Endodermal cell (in vitro differentiated cells): ENCODE data around the gene RXFP4. TPM values are rescaled to one million over a fixed set of nuclear protein-coding genes. Genes with fewer than 3 reads are reported as not detected.

Experiments used
- DNase-seq: peaks from one replicate; pipeline ENCODE4 v3.0.0-alpha.2; 2017
- H3K27ac ChIP-seq: 2 replicates; pipeline ENCODE4 v1.5.1; 2013; ENCODE audit warnings: mild to moderate bottlenecking, low read depth, low read length, moderate library complexity
- H3K27me3 ChIP-seq: 2 replicates; pipeline ENCODE4 v1.6.1; 2013; ENCODE audit warnings: mild to moderate bottlenecking, low read length, moderate library complexity; ENCODE audit not compliant: insufficient read depth, control insufficient read depth, poor library complexity, severe bottlenecking
- H3K36me3 ChIP-seq: 2 replicates; pipeline ENCODE4 v1.7.0; 2013; ENCODE audit warnings: mild to moderate bottlenecking, low read length, moderate library complexity; ENCODE audit not compliant: control insufficient read depth, insufficient read depth
- H3K4me1 ChIP-seq: one replicate; pipeline ENCODE4 v1.7.0; 2013; ENCODE audit warnings: low read length; ENCODE audit not compliant: control insufficient read depth, insufficient read depth
- H3K4me3 ChIP-seq: 2 replicates; pipeline ENCODE4 v1.5.1; 2013; ENCODE audit warnings: mild to moderate bottlenecking, low read length, moderate library complexity
- H3K9ac ChIP-seq: 2 replicates; pipeline ENCODE4 v1.6.1; 2013; ENCODE audit warnings: mild to moderate bottlenecking, low read length, moderate library complexity; ENCODE audit not compliant: poor library complexity, severe bottlenecking; ENCODE audit errors: extremely low read depth
- H3K9me3 ChIP-seq: 2 replicates; pipeline ENCODE4 v1.6.1; 2013; ENCODE audit warnings: mild to moderate bottlenecking, low read length, moderate library complexity; ENCODE audit not compliant: control insufficient read depth
- H3K27ac Mint-ChIP-seq: 2 replicates; pipeline ENCODE4 v1.8.0; 2020; ENCODE audit warnings: mixed read lengths
- H3K27me3 Mint-ChIP-seq: 2 replicates; pipeline ENCODE4 v1.8.0; 2021; ENCODE audit warnings: mild to moderate bottlenecking, mixed read lengths; ENCODE audit not compliant: insufficient read depth
- H3K36me3 Mint-ChIP-seq: 2 replicates; pipeline ENCODE4 v1.8.0; 2020; ENCODE audit warnings: low read depth, mixed read lengths
- H3K4me1 Mint-ChIP-seq: 2 replicates; pipeline ENCODE4 v1.8.0; 2020; ENCODE audit warnings: mixed read lengths
- H3K4me3 Mint-ChIP-seq: 2 replicates; pipeline ENCODE4 v1.8.0; 2020; ENCODE audit warnings: mild to moderate bottlenecking, moderate library complexity, mixed read lengths
- H3K9me3 Mint-ChIP-seq: 2 replicates; pipeline ENCODE4 v1.8.0; 2020; ENCODE audit warnings: mild to moderate bottlenecking, mixed read lengths
- WGBS, 2 experiments: methylation state at CpG; one replicate each; pipeline versions ENCODE4 v1.1.5 to v1.1.7; 2013; ENCODE audit warnings: missing lambda C conversion rate in 2 of 2, mixed read lengths in 1 of 2; ENCODE audit not compliant: insufficient coverage in 1 of 2, insufficient read length in 1 of 2; 5-methylcytosine and 5-hydroxymethylcytosine counted together
- total RNA-seq, 2 donors: library from RNA; stranded (reverse); fragmentation: NEBNext Ultra II Directional in 1 of 2; extraction: Animal tissue kit (Norgen Biotek cat#: 25700) in 1 of 2; gene quantifications; 2 replicates in 1 of 2; 3 replicates in 1 of 2; pipeline ENCODE4 v1.2.1, GENCODE V29; 2021
- TF ChIP-seq, protein P1 (sequence below): fragments of 200-600 bp; sonication (generic); conservative IDR thresholded peaks from 2 replicates; pipeline ENCODE4 v1.5.0; 2021; ENCODE audit warnings: antibody characterized with exemption, mild to moderate bottlenecking

The RXFP4 gene
- total RNA-seq, 2 donors from 2014 or later = not detected

DNA sequence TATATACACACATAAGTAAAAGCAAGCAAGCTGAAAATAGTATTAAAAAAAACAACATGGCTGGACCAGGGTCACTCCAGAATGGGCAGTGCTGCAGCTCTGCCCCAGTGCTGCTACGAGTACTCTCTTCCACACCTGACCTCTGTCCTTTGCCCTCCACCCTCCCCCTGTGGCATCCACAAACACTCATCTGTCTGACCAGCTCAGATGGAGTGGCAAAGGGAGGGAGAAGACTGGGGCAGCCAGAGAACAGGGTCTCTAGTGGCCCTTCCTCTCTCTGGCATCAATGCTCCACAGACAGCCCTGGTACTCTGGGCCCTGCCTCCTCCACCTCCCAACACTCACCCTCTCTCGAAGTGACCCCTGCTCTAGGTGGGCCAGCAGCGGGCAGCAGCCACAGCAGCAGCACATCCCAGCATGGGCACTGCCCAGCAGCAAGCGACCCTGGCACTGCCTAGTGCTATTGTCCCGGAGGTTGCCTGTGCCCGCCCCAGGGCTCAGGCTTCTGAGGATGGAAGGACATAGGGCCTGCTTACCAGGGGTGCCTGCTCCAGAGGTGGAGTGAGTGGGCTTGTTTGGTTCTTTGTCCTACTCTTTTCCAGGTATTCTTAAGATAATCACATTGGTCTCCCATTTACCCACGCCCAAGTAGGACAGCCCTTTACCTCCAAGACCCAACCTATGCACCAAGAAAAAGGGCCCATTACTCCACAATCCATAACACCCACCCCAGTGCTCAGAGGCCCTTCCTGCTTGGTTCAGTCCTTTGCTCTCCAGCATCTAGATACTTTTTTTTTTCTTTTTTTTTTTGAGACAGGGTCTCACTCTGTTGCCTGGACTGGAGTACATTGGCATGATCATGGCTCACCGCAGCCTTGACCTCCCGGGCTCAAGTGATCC, 30.7 kb downstream of the RXFP4 start:
- no peaks in the 10 kb centered on the region for H3K27me3 ChIP-seq
- peaks cover 43% of the 10 kb centered on the region for H3K36me3 Mint-ChIP-seq
- peaks cover 52% of the 10 kb centered on the region for H3K4me1 ChIP-seq
- WGBS, 2 experiments = 92 to 95% methylated on average over 7 to 9 of the region's 9 CpGs
- no peak overlapping the region for H3K4me3 Mint-ChIP-seq
- H3K9me3 Mint-ChIP-seq = no peaks in the 10 kb centered on the region
- DNase-seq = no peak
- no peak overlapping the region for H3K27ac ChIP-seq
- peaks cover 55% of the 10 kb centered on the region for H3K36me3 ChIP-seq
- peaks cover 80% of the 10 kb centered on the region for H3K4me1 Mint-ChIP-seq
- TF ChIP-seq, protein P1, sequence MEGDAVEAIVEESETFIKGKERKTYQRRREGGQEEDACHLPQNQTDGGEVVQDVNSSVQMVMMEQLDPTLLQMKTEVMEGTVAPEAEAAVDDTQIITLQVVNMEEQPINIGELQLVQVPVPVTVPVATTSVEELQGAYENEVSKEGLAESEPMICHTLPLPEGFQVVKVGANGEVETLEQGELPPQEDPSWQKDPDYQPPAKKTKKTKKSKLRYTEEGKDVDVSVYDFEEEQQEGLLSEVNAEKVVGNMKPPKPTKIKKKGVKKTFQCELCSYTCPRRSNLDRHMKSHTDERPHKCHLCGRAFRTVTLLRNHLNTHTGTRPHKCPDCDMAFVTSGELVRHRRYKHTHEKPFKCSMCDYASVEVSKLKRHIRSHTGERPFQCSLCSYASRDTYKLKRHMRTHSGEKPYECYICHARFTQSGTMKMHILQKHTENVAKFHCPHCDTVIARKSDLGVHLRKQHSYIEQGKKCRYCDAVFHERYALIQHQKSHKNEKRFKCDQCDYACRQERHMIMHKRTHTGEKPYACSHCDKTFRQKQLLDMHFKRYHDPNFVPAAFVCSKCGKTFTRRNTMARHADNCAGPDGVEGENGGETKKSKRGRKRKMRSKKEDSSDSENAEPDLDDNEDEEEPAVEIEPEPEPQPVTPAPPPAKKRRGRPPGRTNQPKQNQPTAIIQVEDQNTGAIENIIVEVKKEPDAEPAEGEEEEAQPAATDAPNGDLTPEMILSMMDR = no peak
- H3K27me3 Mint-ChIP-seq = no peaks in the 10 kb centered on the region
- peak overlapping the region; percentile 56 for H3K27ac Mint-ChIP-seq
- no peaks in the 10 kb centered on the region for H3K9me3 ChIP-seq
- no peak overlapping the region for H3K4me3 ChIP-seq
- H3K9ac ChIP-seq = no peak overlapping the region

DNA sequence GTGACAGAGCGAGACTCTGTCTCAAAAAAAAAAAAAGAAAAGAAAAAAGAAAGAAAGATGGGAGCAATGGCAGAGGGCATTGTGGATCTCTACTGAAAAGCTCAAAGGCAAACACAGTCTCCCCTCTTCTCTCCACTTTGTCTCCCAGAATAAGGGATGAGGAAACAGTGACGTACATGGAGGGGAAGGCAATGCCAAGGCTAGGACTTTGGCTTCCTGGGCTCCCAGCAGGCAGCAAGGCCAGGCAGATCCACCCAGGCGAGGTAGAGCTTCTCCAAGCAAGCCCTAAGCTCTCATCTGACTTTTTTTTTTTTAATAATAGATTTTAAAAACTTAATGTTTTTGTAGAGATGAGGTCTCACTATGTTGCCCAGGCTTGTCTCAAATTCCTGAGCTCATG, 32.3 kb downstream of the RXFP4 start:
- H3K4me1 ChIP-seq = peaks cover 38% of the 10 kb centered on the region
- H3K9me3 ChIP-seq = no peaks in the 10 kb centered on the region
- H3K27ac ChIP-seq = no peak overlapping the region
- TF ChIP-seq, protein P1 = no peak
- H3K4me1 Mint-ChIP-seq = peaks cover 68% of the 10 kb centered on the region
- H3K9me3 Mint-ChIP-seq = no peaks in the 10 kb centered on the region
- H3K9ac ChIP-seq = no peak overlapping the region
- no peaks in the 10 kb centered on the region for H3K27me3 ChIP-seq
- H3K36me3 Mint-ChIP-seq = peaks cover 35% of the 10 kb centered on the region
- DNase-seq = no peak
- H3K4me3 ChIP-seq = no peak overlapping the region
- peak overlapping the region; percentile 96 for H3K4me3 Mint-ChIP-seq
- WGBS, 2 experiments = 94 to 100% methylated on average over 2 to 3 of the region's 3 CpGs
- H3K27me3 Mint-ChIP-seq = no peaks in the 10 kb centered on the region
- H3K27ac Mint-ChIP-seq = no peak overlapping the region
- peaks cover 39% of the 10 kb centered on the region for H3K36me3 ChIP-seq

DNA sequence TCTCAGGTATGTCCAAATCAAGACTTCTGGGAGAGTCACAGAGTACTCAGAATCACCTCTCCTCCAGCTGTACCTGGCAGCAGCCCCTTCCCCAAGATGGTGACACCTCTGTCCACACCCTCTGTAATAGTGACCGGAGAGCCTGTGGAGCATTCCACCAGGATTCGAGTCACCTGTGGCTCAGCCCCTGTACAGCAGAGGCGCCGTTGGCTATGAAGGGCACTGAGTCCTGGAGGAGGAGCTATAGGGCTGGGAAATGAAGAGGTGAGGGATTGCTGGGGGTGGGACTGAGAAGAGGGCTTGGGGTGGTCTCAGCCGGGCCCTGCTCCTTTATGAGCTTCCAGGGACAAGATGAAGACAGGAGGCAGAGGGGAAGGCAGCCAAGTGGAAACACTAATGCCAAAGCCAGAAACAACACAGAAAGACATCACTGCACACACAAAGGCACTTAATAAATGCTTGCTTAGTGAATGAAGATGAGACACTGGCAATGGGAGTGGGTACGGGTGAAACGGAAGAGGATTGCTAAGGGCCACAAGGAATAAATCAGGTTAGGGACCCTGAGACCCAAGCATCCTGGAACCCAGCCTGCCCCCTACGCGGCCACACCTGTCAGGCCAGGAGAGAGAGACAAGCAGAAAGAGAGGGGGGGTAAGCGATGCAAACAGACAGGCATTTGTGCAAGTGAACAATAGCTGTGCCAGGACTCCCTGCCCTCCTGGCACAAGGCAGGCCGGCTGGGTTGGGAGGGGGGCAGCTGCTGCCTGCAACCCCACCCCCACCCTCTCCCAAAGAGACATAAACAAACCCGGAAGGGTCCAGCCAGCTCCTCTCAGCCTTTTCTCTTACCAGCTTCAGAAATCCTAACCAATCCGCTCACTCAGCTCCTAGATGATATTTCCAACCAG, 33.0 kb downstream of the RXFP4 start:
- peaks cover 70% of the 10 kb centered on the region for H3K4me1 Mint-ChIP-seq

More for the DNA sequence above, 33.0 kb downstream of the RXFP4 start:
- H3K4me3 Mint-ChIP-seq = peak overlapping the region; percentile 96
- H3K27me3 Mint-ChIP-seq = no peaks in the 10 kb centered on the region
- H3K4me1 ChIP-seq = peaks cover 34% of the 10 kb centered on the region
- DNase-seq = no peak
- TF ChIP-seq, protein P1 = peak; percentile 19
- WGBS, 2 experiments = 81 to 91% methylated on average over 7 to 13 of the region's 13 CpGs
- peak overlapping the region; percentile 92 for H3K27ac Mint-ChIP-seq
- H3K9ac ChIP-seq = peak overlapping the region; percentile 79
- peaks cover 32% of the 10 kb centered on the region for H3K36me3 ChIP-seq
- H3K27me3 ChIP-seq = no peaks in the 10 kb centered on the region
- H3K27ac ChIP-seq = no peak overlapping the region
- H3K4me3 ChIP-seq = peak overlapping the region; percentile 93
- H3K9me3 Mint-ChIP-seq = no peaks in the 10 kb centered on the region
- H3K36me3 Mint-ChIP-seq = peaks cover 30% of the 10 kb centered on the region
- H3K9me3 ChIP-seq = no peaks in the 10 kb centered on the region
